Right lobe of liver (tissue), 6 donors: ENCODE data around the gene MMP11. TPM values are rescaled to one million over a fixed set of nuclear protein-coding genes. Genes with fewer than 3 reads are reported as not detected.
A peak's percentile ranks its signal among the peaks of the same experiment; 100 is the strongest.

Experiments
- ATAC-seq, 4 donors: fragments of 200-7000 bp; cut with Tn5 transposase; one replicate each; pipeline ENCODE4 v1.9.1; 2020; ENCODE audit warnings: mild to moderate bottlenecking in 4 of 4, moderate library complexity in 4 of 4
- DNase-seq, 3 donors: peaks; one replicate each; pipeline ENCODE4 v3.0.0-alpha.2; 2020
- H3K27ac ChIP-seq, 3 donors: fragments of 200-600 bp; one replicate each; pipeline ENCODE4 v1.8.0; 2022
- H3K27me3 ChIP-seq, 2 donors: fragments of 200-600 bp; one replicate each; pipeline ENCODE4 v1.8.0; 2022
- H3K36me3 ChIP-seq, 4 donors: fragments of 200-600 bp; sonication (generic) in 1 of 4; one replicate each; pipeline versions ENCODE4 v1.5.1 to v1.8.0; 2017 to 2022; ENCODE audit warnings: control low read depth in 1 of 4
- H3K4me1 ChIP-seq, 4 donors: fragments of 200-600 bp; sonication (generic) in 1 of 4; one replicate each; pipeline versions ENCODE4 v1.5.1 to v1.8.0; 2017 to 2022; ENCODE audit warnings: control low read depth in 1 of 4
- H3K4me3 ChIP-seq, 3 donors: fragments of 200-600 bp; one replicate each; pipeline ENCODE4 v1.8.0; 2022
- H3K9me3 ChIP-seq, 4 donors: fragments of 200-600 bp; sonication (generic) in 1 of 4; one replicate each; pipeline versions ENCODE4 v1.5.1 to v1.8.0; 2017 to 2022; ENCODE audit warnings: control low read depth in 1 of 4
- CTCF ChIP-seq, 4 donors: fragments of 200-600 bp in 3 of 4; fragments of 450-650 bp in 1 of 4; IDR thresholded peaks; one replicate each; pipeline versions ENCODE4 v1.5.1 to v1.8.0; 2016 to 2022; ENCODE audit warnings: antibody characterized with exemption in 4 of 4, mild to moderate bottlenecking in 2 of 4
- POLR2A ChIP-seq: fragments of 450-650 bp; IDR thresholded peaks from one replicate; pipeline ENCODE4 v1.6.1; 2017; ENCODE audit warnings: antibody characterized with exemption, mild to moderate bottlenecking
- WGBS: methylation state at CpG from one replicate; pipeline ENCODE4 v1.1.6; 2018; ENCODE audit warnings: low coverage, low lambda C conversion rate; ENCODE audit not compliant: insufficient coverage; ENCODE audit errors: missing lambda C conversion rate; 5-methylcytosine and 5-hydroxymethylcytosine counted together
- intact Hi-C, 2 donors: fragments of 100-400 bp; cut with DNase I; formaldehyde crosslinking; loops; one replicate each; pipeline versions ENCODE4 v1.11.2 to v1.14.1; 2022
- total RNA-seq, 6 experiments: library from RNA; depleted of rRNA in 2 of 6; stranded (reverse); fragments of >200 nt in 2 of 6; fragmentation: NEBNext Ultra II Directional in 3 of 6; extraction: Animal tissue kit (Norgen Biotek cat#: 25700) in 3 of 6; gene quantifications; one replicate each; pipeline versions ENCODE4 v1.1.0 to v1.2.4, GENCODE V29; 2016 to 2023
- donor health status: DM: no; HTN: yes; CAD: no.
- donor health status: DM: no; HTN: no; CAD: no.
- donor health status: DM: no; HTN: no; CAD: no.
- donor health status: DM: no; HTN: yes; CAD: no.
- donor health status: DM: no; HTN: yes; CAD: no.

The MMP11 gene
- total RNA-seq, 6 experiments from 2014 or later: 0.59 to 1.3 (median 0.90) TPM

- no peak within 1 kb of the TSS for H3K4me3 ChIP-seq
These were observed 9.6 kb upstream of the MMP11 start, which contains the start of gene C22orf15 for GRCh38 chr22:23762842-23763578. Gene C22orf15, plus strand, starts transcription at chr22:23762990. Its CDS starts 317 bp downstream, at chr22:23763307.

GRCh38 chr22:23763579-23763945, 9.1 kb upstream of the MMP11 start:
- Histone ChIP-seq H3K9me3 (no peaks in the 10 kb centered on the region), H3K4me1 (peaks cover 0 to 29% (median 10%) of the 10 kb centered on the region in 4 donors), H3K36me3 (peaks cover 0 to 11% (median 7%) of the 10 kb centered on the region in 4 donors), H3K4me3 (no peak overlapping the region), H3K27me3 (no peaks in the 10 kb centered on the region), H3K27ac (no peak overlapping the region)
- ATAC-seq: no peak
- intact Hi-C loops: no loop called here
- WGBS: 43% methylated on average over 6 of the region's 17 CpGs
- TF ChIP-seq CTCF (IDR thresholded peaks at IDR 0.05) (no peak), POLR2A (no peak)
- no peak for DNase-seq

More at GRCh38 chr22:23762842-23763578, 9.6 kb upstream of the MMP11 start, which contains the start of gene C22orf15:
- no peak for TF ChIP-seq POLR2A
- TF ChIP-seq CTCF (IDR thresholded peaks at IDR 0.05): no peak
- Histone ChIP-seq H3K27ac (no peak within 1 kb of the TSS), H3K27me3 (no peaks in the 10 kb centered on the region), H3K36me3 (peaks cover 0 to 11% (median 7%) of the 10 kb centered on the region in 4 donors), H3K4me1 (peaks cover 0 to 27% (median 8%) of the 10 kb centered on the region in 4 donors), H3K9me3 (no peaks in the 10 kb centered on the region)
- 76% methylated on average over 12 of the region's 23 CpGs for WGBS
- intact Hi-C loops: no loop called here
- DNase-seq (no peak), ATAC-seq (no peak)

GRCh38 chr22:23763954-23764353, 8.7 kb upstream of the MMP11 start:
- 65% methylated on average over 3 of the region's 7 CpGs for WGBS
- ATAC-seq: no peak
- peaks cover 0 to 33% (median 12%) of the 10 kb centered on the region in 4 donors for H3K4me1 ChIP-seq
- no peaks in the 10 kb centered on the region for H3K9me3 ChIP-seq
- TF ChIP-seq CTCF (IDR thresholded peaks at IDR 0.05) (no peak), POLR2A (no peak)
- no peaks in the 10 kb centered on the region for H3K27me3 ChIP-seq
- no peak overlapping the region for H3K4me3 ChIP-seq
- peaks cover 0 to 11% (median 7%) of the 10 kb centered on the region in 4 donors for H3K36me3 ChIP-seq
- intact Hi-C loops: no loop called here
- peak overlapping the region in 1 of 3 donors; percentile 95 for H3K27ac ChIP-seq
- DNase-seq: no peak

- Histone ChIP-seq H3K27ac (peak overlapping the region; percentile 50 to 95 (median 95)), H3K36me3 (peaks cover 0 to 11% (median 7%) of the 10 kb centered on the region in 4 donors), H3K9me3 (no peaks in the 10 kb centered on the region), H3K27me3 (no peaks in the 10 kb centered on the region), H3K4me1 (peaks cover 0 to 35% (median 12%) of the 10 kb centered on the region in 4 donors), H3K4me3 (peak overlapping the region in 2 of 3 donors; percentile 79 to 85)
- intact Hi-C loops: loop anchor here in 1 of 2 donors (5.0 kb wide), 1 partner anchor 82 kb away; no protein-coding TSS in a partner anchor
- TF ChIP-seq CTCF (IDR thresholded peaks at IDR 0.05): peak in 2 of 4 donors; percentile 8 to 16
- TF ChIP-seq POLR2A: peak; percentile 23
- peak in 2 of 3 donors; percentile 82 to 90 for DNase-seq
- peak; percentile 21 to 62 (median 52) for ATAC-seq
- WGBS: 51% methylated on average over 7 of the region's 9 CpGs
These were observed 7.5 kb upstream of the MMP11 start for GRCh38 chr22:23764899-23765881.
